Adrenal gland (tissue), 5 donors: ENCODE results near the gene RBP7.

Source experiments
- CTCF ChIP-seq, 6 experiments: fragments of 450-650 bp in 4 of 6; fragments of 200-600 bp in 2 of 6; sonication (generic) in 1 of 6; IDR thresholded peaks; 1 replicate in 5 of 6; 2 replicates in 1 of 6; pipeline versions ENCODE4 v1.5.1 to v1.8.0; 2016 to 2021; ENCODE audit warnings: antibody characterized with exemption in 6 of 6, mild to moderate bottlenecking in 2 of 6, moderate library complexity in 1 of 6
- POLR2A ChIP-seq, 2 donors: fragments of 450-650 bp; IDR thresholded peaks; one replicate each; pipeline ENCODE4 v1.6.1; 2017; ENCODE audit warnings: antibody characterized with exemption in 2 of 2, mild to moderate bottlenecking in 2 of 2, moderate library complexity in 1 of 2
- donor health status: DM: no; HTN: no; CAD: no.

- no peak for TF ChIP-seq POLR2A (IDR thresholded peaks at IDR 0.05)
- TF ChIP-seq CTCF (IDR thresholded peaks at IDR 0.05), result no peak
Measured at GRCh38 chr1:10065344-10065685, 68.3 kb downstream of the RBP7 start.
